Measurements from ENCODE around the gene GUCA1C.
A peak's percentile ranks its signal among the peaks of the same experiment; 100 is the strongest.

Gene GUCA1C

DNA sequence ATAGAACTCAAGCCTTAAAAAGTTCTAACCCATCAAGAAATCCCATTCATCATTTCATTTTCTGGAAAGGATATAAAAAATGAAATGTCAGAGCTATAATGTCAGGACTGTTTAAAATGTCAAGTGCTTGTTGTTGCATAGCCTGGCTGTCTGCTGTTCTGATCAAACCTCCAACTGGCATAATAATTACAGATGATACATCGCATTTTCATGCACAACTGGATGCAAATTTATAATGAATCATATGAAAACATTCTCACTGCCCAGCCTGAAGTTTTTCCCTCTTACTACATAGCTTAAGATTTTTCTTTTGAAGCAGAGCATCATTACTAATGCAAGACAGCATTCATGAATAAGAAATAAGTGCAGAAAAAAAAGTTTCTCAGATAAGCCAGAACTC, 46.5 kb downstream of the GUCA1C start:
- no peak for DNase-seq (ENCODE audit: low read depth in 3 of 3)

GRCh38 chr3:108899530-108899929, 54.1 kb downstream of the GUCA1C start:
- no peak for DNase-seq (ENCODE audit: low read depth in 3 of 3)

- no peak for DNase-seq (ENCODE audit: low read depth in 3 of 3)
These were observed 55.8 kb downstream of the GUCA1C start for GRCh38 chr3:108897883-108898282.

DNA sequence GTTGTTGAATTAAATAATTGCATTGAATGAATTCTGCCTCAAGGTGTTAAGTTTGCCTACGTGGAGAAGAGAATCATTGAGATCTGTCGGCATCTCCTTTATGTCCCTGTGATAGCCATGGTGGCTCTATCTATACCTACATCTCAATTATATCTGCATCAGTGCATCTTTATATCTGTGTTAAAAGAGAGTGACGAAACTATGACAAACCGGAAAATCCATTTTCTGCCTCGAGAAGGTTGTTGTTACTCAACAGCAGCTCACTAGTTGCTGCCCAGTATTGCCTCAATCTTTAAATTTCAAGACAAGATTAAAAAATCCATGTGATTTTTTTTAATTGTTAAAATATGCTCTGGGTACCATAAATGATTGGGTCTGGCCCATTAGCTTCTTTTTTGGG, 58.7 kb downstream of the GUCA1C start:
- DNase-seq (ENCODE audit: low read depth in 3 of 3), result no peak

- no peak for DNase-seq (ENCODE audit: low read depth in 3 of 3)
These were observed 61.8 kb downstream of the GUCA1C start for GRCh38 chr3:108891833-108892232.

GRCh38 chr3:108887777-108888176, 65.9 kb downstream of the GUCA1C start:
- no peak for DNase-seq (ENCODE audit: low read depth in 3 of 3)

DNA sequence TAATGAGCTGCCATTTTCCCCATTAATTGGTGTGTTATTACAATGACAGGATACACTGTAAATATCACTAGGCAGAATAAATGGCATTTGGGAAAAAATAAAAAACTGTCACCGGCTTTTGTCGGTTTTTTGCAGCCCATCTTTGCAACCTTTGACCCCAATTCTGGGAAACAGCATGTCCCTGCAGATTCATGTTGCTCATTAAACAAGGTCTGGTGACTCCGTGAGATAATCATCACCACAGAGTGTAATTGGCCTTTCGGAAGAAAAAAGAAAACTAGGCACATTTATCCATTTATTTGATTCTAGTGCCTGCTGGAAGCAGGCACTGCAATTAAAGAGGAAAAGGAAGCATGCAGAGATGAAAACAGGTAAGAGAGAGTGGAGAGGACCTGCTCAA, 66.6 kb downstream of the GUCA1C start:
- no peak for DNase-seq (ENCODE audit: low read depth in 3 of 3)

DNA sequence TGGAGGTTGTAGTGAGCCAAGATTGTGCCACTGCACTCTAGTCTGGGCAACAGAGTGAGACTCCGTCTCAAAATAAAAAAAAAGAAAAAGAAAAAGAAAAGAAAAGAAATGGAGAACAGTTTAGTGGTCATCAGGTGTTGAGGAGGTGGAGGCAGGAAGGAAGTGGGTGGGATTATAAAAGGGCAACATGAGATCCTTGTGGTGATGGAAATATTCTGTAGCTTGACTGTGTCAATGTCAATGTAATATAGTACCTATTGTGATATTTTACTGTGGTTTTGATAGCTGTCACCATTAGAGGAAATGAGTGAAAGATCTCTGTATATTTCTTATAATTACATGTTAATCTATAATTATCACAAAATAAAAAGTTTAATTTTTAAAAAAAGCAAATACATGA, 70.3 kb downstream of the GUCA1C start:
- DNase-seq (ENCODE audit: low read depth in 3 of 3), result no peak

DNA sequence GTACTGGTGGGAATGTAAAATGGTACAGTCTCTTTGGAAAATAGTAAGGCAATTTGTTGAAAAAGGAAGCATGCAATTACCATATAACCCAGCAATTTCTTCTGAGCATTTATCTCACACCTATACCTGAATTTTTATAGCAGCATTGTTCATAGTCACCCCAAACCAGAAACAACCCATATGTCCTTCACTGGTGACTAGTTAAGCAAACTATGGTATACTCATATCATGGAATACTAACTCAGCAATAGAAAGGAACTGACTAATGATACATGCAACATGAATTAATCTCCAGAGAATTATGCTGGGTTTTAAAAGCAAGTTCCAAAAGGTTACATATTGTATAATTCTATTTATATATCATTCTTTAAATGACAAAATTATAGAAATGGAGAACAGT, 70.9 kb downstream of the GUCA1C start:
- no peak for DNase-seq (ENCODE audit: low read depth in 3 of 3)

- no peak for DNase-seq (ENCODE audit: low read depth in 3 of 3)
These were observed 73.8 kb downstream of the GUCA1C start for GRCh38 chr3:108879915-108880314.

- no peak for DNase-seq (ENCODE audit: low read depth in 3 of 3)
These were observed 75.8 kb downstream of the GUCA1C start for GRCh38 chr3:108877901-108878300.

- DNase-seq (ENCODE audit: low read depth in 3 of 3), result no peak
These were observed 89.9 kb downstream of the GUCA1C start for GRCh38 chr3:108863799-108864135.

GRCh38 chr3:108862865-108863798, 90.5 kb downstream of the GUCA1C start:
- peak in 1 of 3 experiments; percentile 5 for DNase-seq (ENCODE audit: low read depth in 3 of 3)

- DNase-seq (ENCODE audit: low read depth in 3 of 3), result no peak
These were observed 92.3 kb downstream of the GUCA1C start for GRCh38 chr3:108861401-108861800.
